ENCODE data around the gene LRRC26. TPM values are rescaled to one million over a fixed set of nuclear protein-coding genes. Genes with fewer than 3 reads are reported as not detected.

Gene LRRC26
- total and polyA plus RNA-seq, 2 of the 13 experiments (the other 11 are each of a cell fraction or from before 2014, with no cell fraction given): not detected

- TF ChIP-seq ZC3H13 (CRISPR knock-in tag; IDR thresholded peaks at IDR 0.05) (peak; percentile 81; the same call in 1 of the 2 replicates), POLR2A (IDR thresholded peaks at IDR 0.05; ENCODE audit: insufficient read depth in 1 of 2, low read depth in 2 of 2, low read length in 2 of 2) (peak; percentile 73 to 91), ZFP41 (CRISPR knock-in tag; IDR thresholded peaks at IDR 0.05; ENCODE audit: borderline replicate concordance) (peak; percentile 21; the same call in 1 of the 2 replicates), EP300 (IDR thresholded peaks at IDR 0.05; ENCODE audit: low read depth in 2 of 2, low read length in 2 of 2) (no peak; a peak in 1 of 4 replicates), EP300 (CRISPR knock-in tag; IDR thresholded peaks at IDR 0.05; ENCODE audit: borderline replicate concordance) (no peak), DMAP1 (CRISPR knock-in tag; IDR thresholded peaks at IDR 0.05) (peak; percentile 73), SNAPC4 (CRISPR knock-in tag; IDR thresholded peaks at IDR 0.05) (peak; percentile 50; the same call in 1 of the 2 replicates), ZNF274 (CRISPR knock-in tag; IDR thresholded peaks at IDR 0.05) (0 out of 2 replicates have a peak, but pooled peaks have one; percentile 26), PHB2 (IDR thresholded peaks at IDR 0.05; ENCODE audit: partially characterized antibody) (no peak), KAT7 (CRISPR knock-in tag; IDR thresholded peaks at IDR 0.05; ENCODE audit: borderline replicate concordance) (peak; percentile 30; the same call in 1 of the 2 replicates), ZNF570 (CRISPR knock-in tag; IDR thresholded peaks at IDR 0.05; ENCODE audit: borderline replicate concordance) (0 out of 2 replicates have a peak, but pooled peaks have one; percentile 0), TRIM24 (CRISPR knock-in tag; IDR thresholded peaks at IDR 0.05) (no peak), EED (CRISPR knock-in tag; IDR thresholded peaks at IDR 0.05) (no peak), ZNF567 (CRISPR knock-in tag; IDR thresholded peaks at IDR 0.05; ENCODE audit: borderline replicate concordance) (no peak), CENPBD1 (CRISPR knock-in tag; IDR thresholded peaks at IDR 0.05; ENCODE audit: borderline replicate concordance, low read depth) (no peak), PCBP1 (IDR thresholded peaks at IDR 0.05; ENCODE audit: borderline replicate concordance, low read depth, low read length) (no peak), GPN1 (CRISPR knock-in tag; IDR thresholded peaks at IDR 0.05; ENCODE audit: borderline replicate concordance) (no peak), ZNF18 (CRISPR knock-in tag; IDR thresholded peaks at IDR 0.05; ENCODE audit: insufficient replicate concordance) (peak; percentile 27), U2AF1 (optimal IDR thresholded peaks at IDR 0.05; ENCODE audit: low read depth, low read length) (no peak), ZNF749 (CRISPR knock-in tag; IDR thresholded peaks at IDR 0.05; ENCODE audit: borderline replicate concordance) (peak; percentile 90), ZNF772 (CRISPR knock-in tag; IDR thresholded peaks at IDR 0.05) (peak; percentile 46; the same call in 1 of the 2 replicates)
These were observed 40.2 kb downstream of the LRRC26 start (continued) for GRCh38 chr9:137129456-137130175.

All from HepG2 (cell line).